Measurements from ENCODE around the gene RGS7BP.
"Not testable (repeated sequence)": the region's sequence is repeated elsewhere in the genome, so short reads cannot be mapped to it uniquely, and the experiment has no call there.

The RGS7BP gene

GRCh38 chr5:64530076-64530475 is 24.3 kb downstream of the RGS7BP start:
- no peak for TF ChIP-seq CTCF (IDR thresholded peaks at IDR 0.05; ENCODE audit: low read depth, low read length)
- in situ Hi-C loops (cut with HindIII; ENCODE audit: low sequenced_read_pairs) = no loop called here
- H3K4me3 ChIP-seq (ENCODE audit: low read depth, low read length) = no peak overlapping the region
- no peak for DNase-seq (ENCODE audit: low read depth, low spot score)

GRCh38 chr5:64532212-64532611 is 26.4 kb downstream of the RGS7BP start:
- in situ Hi-C loops (cut with HindIII; ENCODE audit: low sequenced_read_pairs) = no loop called here

GRCh38 chr5:64532657-64533056 is 26.8 kb downstream of the RGS7BP start:
- H3K4me3 ChIP-seq (ENCODE audit: low read depth, low read length) = no peak overlapping the region
- TF ChIP-seq CTCF (IDR thresholded peaks at IDR 0.05; ENCODE audit: low read depth, low read length) = no peak
- in situ Hi-C loops (cut with HindIII; ENCODE audit: low sequenced_read_pairs) = no loop called here
- DNase-seq (ENCODE audit: low read depth, low spot score) = no peak

More at GRCh38 chr5:64532212-64532611, 26.4 kb downstream of the RGS7BP start:
- H3K4me3 ChIP-seq (ENCODE audit: low read depth, low read length) = no peak overlapping the region
- no peak for TF ChIP-seq CTCF (IDR thresholded peaks at IDR 0.05; ENCODE audit: low read depth, low read length)
- DNase-seq (ENCODE audit: low read depth, low spot score) = no peak

GRCh38 chr5:64534033-64534432 is 28.2 kb downstream of the RGS7BP start:
- no peak for TF ChIP-seq CTCF (IDR thresholded peaks at IDR 0.05; ENCODE audit: low read depth, low read length)
- H3K4me3 ChIP-seq (ENCODE audit: low read depth, low read length) = no peak overlapping the region
- in situ Hi-C loops (cut with HindIII; ENCODE audit: low sequenced_read_pairs) = no loop called here
- DNase-seq (ENCODE audit: low read depth, low spot score) = no peak

GRCh38 chr5:64557911-64558310 is 52.1 kb downstream of the RGS7BP start:
- H3K4me3 ChIP-seq (ENCODE audit: low read depth, low read length) = no peak overlapping the region
- in situ Hi-C loops (cut with HindIII; ENCODE audit: low sequenced_read_pairs) = no loop called here
- DNase-seq (ENCODE audit: low read depth, low spot score) = no peak
- no peak for TF ChIP-seq CTCF (IDR thresholded peaks at IDR 0.05; ENCODE audit: low read depth, low read length)

GRCh38 chr5:64558641-64559040 is 52.8 kb downstream of the RGS7BP start:
- in situ Hi-C loops (cut with HindIII; ENCODE audit: low sequenced_read_pairs); H3K4me3 ChIP-seq (ENCODE audit: low read depth, low read length); DNase-seq (ENCODE audit: low read depth, low spot score): not testable (repeated sequence)

- H3K4me3 ChIP-seq (ENCODE audit: low read depth, low read length) = no peak overlapping the region
- DNase-seq (ENCODE audit: low read depth, low spot score) = no peak
- no peak for TF ChIP-seq CTCF (IDR thresholded peaks at IDR 0.05; ENCODE audit: low read depth, low read length)
- in situ Hi-C loops (cut with HindIII; ENCODE audit: low sequenced_read_pairs) = no loop called here
These were observed 60.6 kb downstream of the RGS7BP start for GRCh38 chr5:64566310-64566916.
